GM18951 (cell line): ENCODE measurements around the gene KLHDC1.
"Not testable (repeated sequence)": the region's sequence is repeated elsewhere in the genome, so short reads cannot be mapped to it uniquely, and the experiment has no call there.

Experiments used
- POLR2A ChIP-seq: IDR thresholded peaks from 4 replicates; pipeline ENCODE4 v1.6.1; 2011; ENCODE audit warnings: mild to moderate bottlenecking; ENCODE audit not compliant: insufficient read length, insufficient read depth; ENCODE audit errors: extremely low read depth
- in situ Hi-C: fragments of 300-500 bp; cut with MboI; formaldehyde crosslinking; loops from one replicate; pipeline ENCODE4 v1.12.0; 2022; ENCODE audit warnings: low sequenced_read_pairs, mixed read lengths, inconsistent platforms; ENCODE audit not compliant: unreplicated experiment

Gene KLHDC1

DNA sequence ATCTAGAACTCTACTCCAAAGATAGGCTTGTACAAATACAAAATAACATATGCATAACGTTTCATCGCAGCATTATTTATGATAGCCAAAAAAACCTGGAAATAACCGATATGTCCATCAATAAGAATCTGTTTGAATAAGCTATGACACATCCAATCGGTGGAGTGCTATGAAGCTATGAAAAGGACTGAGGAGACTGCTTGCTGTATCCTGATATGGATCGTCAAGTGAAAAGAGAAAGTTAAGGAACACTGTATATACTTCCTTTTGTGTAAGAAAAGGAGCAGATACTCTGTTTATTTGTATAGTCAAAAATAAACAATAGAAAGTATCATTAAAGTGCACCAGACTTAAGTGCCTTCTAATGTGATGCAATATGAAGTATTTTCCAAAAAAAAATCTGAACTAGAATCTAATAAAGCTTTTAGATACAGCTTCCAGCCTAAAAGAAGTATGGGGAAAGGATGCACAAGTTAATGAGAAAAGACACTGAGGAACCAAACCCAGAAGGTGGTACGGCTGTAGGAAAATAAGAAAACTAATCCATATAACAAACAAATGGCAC lies 645 bp upstream of the KLHDC1 start:
- in situ Hi-C loops, result no loop called here
- TF ChIP-seq POLR2A, result no peak

DNA sequence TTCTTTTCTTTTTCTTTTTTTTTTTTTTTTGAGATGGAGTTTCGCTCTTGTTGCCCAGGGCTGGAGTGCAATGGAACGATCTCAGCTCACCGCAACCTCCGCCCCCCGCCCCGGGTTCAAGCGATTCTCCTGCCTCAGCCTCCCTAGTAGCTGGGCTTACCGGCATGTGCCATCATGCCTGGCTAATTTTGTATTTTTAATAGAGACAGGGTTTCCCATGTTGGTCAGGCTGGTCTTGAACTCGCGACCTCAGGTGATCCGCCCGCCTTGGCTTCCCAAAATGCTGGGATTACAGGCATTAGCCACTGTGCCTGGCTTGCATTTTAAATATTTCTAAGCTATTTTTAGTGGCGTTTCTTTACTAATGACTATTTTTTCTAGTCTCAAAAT lies 810 bp downstream of the KLHDC1 start:
- in situ Hi-C loops, result not testable (repeated sequence)

DNA sequence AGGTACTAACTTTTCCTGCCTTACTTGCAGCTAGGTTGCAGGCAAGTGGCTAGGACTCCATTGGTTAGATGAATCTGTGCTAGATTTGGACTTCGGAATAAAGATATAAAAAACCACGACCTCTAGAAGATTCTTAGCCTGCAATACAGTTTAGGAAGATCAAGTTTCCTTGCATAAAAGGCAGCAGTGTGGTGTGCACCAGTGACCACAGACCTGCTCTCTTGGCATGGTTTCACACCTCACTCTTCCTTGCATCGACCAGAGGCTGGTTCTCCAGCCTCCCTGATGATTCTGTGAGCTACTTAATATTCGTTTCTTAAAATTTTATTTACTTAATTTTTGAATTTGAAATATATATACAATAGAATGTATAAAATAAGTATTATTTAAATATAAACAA lies 9.8 kb downstream of the KLHDC1 start:
- in situ Hi-C loops, result no loop called here
- no peak for TF ChIP-seq POLR2A

DNA sequence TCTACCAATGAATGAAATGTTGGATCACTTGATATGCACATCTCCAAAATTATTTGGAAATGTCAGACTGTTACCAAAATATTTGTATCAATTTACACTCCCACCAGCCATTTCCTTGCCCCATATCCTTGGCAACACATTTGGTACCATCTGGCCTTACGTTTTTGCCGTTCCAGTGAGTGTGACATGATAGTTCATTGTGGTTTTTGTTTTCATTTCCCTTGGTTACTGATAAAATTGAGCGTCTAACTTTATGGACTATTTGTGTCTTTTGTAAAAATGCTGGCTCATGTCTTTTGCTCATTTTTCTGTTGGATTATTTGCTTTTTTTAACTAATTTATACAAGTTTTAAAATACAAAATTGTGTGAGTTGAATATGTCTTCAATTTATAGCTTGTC lies 11.0 kb downstream of the KLHDC1 start:
- in situ Hi-C loops, result no loop called here

DNA sequence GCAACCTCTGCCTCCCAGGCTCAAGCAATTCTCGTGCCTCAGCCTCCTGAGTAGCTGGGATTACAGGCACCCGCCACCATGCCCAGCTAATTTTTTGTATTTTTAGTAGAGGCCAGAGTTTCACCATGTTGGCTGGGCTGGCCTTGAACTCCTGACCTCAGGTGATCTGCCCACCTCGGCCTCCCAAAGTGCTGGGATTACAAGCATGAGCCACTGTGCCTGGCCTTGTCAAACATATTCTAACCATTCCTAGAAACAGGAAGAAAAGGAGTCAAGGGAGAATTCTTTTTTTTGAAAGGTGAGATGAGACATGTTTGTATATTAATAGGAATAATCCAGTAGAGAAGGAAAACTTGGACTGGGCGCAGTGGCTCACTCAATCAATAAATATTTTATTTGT lies 11.6 kb downstream of the KLHDC1 start:
- in situ Hi-C loops, result not testable (repeated sequence)

More for the DNA sequence above, 11.0 kb downstream of the KLHDC1 start:
- no peak for TF ChIP-seq POLR2A

DNA sequence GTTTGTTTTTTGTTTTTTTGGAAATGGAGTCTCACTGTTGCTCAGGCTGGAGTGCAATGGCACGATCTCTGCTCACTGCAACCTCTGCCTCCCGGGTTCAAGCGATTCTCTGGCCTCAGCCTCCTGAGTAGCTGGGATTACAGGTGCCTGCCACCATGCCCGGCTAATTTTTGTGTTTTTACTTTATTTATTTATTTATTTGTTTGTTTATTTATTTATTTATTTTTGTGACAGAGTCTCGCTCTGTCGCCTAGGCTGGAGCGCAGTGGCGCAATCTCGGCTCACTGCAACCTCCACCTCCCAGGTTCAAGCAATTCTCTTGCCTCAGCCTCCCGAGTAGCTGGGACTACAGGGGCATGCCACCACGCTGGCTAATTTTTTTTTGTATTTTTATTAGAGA lies 18.1 kb downstream of the KLHDC1 start:
- in situ Hi-C loops, result not testable (repeated sequence)

DNA sequence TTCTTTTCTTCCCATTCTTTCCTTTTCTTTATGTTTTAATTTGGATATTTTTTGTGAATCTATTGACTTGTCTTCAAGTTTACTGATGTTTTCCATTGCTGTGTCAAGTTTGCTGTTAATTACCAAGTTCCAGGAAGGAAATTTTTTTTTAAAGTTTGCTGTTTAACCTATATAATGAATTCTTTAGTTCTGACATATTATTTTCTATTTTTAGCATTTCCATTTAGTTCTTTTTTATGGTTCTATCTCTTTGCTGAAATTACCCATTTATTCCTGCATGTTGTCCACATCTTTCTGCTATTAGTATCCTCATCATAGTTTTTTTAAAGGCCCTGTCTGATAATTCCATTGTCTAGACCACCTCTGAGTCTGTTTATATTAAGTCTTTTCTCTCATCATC lies 27.8 kb downstream of the KLHDC1 start:
- in situ Hi-C loops, result no loop called here
- TF ChIP-seq POLR2A, result no peak

DNA sequence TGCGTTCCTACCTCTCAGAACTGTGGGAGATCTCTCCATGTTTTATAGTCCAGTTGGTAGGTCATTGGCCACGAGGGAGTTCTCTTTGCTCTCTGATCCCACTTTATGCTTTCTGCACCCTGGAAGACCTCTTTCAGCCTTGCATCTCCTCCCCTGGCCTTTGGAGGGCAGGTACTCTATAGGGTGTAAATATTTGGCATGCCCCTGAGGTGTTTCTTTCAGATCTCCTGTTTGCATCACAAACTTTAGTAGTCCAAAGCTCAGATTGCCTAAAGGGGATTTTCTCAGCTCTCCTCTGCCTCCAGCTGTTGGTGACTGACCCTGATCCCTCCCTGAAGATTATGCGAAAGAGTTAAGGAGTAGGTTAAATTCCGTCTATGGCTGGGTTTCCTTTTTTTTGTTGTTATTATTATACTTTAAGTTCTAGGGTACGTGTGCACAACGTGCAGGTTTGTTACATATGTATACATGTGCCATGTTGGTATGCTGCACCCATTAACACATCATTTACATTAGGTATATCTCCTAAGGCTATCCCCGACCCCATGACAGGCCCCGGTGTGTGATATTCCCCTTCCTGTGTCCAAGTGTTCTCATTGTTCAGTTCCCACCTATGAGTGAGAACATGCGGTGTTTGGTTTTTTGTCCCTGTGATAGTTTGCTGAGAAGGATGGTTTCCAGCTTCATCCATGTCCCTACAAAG lies 29.0 kb downstream of the KLHDC1 start:
- in situ Hi-C loops, result not testable (repeated sequence)

DNA sequence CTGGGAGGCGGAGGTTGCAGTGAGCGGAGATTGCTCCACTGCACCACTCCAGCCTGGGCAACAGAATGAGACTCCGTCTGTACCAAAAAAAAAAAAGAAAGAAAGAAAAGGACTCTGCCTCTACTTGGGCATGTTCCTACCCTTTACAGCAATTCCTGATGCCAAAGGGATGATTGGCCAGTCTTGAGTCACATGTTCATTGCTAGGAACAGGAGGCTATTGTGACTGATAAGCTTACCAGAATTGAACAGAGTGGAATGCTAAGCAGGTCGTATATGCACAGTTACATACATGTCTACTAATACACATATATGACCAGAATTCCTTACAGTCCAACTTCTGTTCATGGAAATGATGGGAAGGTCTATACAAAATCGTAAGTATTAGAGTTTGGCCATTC lies 34.3 kb downstream of the KLHDC1 start:
- in situ Hi-C loops, result no loop called here
- no peak for TF ChIP-seq POLR2A

DNA sequence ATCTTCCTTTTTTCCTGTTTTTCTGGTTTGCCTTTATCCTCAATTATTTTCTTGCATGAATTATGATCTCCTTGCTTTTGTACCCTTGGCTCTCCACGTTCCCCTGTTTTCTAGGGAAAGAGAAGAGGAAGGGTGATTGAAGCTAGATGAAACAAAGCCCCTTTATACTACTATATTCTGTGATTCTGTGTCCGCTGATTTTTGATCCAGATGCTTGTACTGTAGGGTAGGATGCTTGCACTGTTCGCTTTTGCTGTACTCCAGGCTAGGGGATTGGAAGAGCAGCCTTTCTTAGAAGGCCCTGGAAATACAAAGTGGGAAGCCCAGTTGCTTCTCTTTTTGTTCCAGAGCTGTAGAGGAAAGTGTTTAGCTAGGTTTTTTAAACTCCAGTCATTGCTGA lies 40.0 kb downstream of the KLHDC1 start:
- in situ Hi-C loops, result no loop called here

DNA sequence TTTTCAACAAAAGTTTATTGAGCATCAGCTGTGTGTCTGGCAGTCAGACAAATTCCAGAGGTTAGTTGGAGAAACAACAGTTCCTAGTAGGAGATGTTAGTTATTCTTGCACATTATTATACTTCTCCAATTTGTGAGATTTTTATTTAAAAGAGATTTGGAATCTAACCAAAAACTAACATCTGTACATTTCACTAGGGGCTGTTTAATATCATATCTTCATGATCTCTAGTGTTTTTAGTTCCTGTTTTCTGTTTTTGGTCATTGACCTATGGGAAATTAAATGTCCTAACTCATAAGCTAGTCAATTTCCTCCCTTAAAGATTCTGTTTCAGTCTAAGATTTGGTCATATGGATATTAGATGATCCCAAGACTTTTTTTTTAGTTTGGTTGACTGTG lies 40.9 kb downstream of the KLHDC1 start:
- no peak for TF ChIP-seq POLR2A
- in situ Hi-C loops, result no loop called here

More for the DNA sequence above, 40.0 kb downstream of the KLHDC1 start:
- TF ChIP-seq POLR2A, result no peak

DNA sequence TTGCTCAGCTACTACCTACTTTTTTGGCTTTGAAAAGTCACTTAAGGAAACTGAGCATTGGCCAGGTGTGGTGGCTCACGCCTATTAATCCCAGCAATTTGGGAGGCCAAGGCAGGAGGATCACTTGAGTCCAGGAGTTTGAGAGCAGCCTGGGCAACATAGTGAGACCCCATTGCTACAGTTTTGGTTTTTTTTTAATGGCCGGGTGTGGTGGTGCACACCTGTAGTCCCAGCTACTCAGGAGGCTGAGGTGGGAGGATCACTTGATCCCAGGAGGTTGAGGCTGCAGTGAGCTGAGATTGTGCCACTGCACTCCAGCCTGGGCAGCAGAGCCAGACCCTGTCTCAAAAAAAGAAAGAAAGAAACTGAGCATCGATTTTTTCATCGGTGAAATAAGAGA lies 42.7 kb downstream of the KLHDC1 start:
- in situ Hi-C loops, result not testable (repeated sequence)

DNA sequence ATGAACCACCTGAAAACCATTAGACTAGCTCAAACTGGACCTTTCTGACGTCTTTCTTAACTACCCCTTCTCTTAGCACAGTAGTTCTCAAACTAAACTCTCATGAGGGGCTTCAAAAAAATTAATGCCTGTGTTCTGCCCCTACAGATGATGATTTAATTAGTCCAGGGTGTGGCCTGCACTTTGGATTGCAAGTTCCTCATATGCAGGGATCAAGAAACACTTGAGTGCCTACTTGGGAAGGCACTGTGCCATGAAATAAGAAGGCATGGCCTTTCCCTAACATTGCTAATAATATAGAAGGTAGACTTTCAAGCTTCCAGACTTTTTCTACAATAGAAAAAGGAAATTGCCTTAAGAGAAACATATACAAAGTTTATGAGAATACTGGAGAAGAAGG lies 52.3 kb downstream of the KLHDC1 start:
- no peak for TF ChIP-seq POLR2A
- in situ Hi-C loops, result no loop called here

DNA sequence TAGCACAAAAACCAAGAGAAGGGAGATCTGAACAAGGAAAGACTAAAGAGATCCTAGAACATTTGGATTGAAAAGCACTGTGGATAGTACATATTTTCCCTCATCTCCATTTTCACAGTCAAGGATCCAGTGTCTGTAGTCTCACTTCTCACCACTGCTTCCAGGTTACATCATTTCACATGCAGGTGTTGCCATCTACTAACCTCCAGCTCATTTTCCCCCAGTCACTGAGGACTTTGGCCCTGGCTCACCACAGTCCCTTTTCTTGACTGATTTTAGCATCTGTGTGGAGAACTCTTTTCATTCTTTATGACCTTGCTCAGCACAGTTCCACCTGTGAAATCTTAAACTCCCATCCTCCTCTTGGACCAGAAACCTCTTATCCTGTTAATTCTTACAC lies 53.6 kb downstream of the KLHDC1 start:
- in situ Hi-C loops, result not testable (repeated sequence)

DNA sequence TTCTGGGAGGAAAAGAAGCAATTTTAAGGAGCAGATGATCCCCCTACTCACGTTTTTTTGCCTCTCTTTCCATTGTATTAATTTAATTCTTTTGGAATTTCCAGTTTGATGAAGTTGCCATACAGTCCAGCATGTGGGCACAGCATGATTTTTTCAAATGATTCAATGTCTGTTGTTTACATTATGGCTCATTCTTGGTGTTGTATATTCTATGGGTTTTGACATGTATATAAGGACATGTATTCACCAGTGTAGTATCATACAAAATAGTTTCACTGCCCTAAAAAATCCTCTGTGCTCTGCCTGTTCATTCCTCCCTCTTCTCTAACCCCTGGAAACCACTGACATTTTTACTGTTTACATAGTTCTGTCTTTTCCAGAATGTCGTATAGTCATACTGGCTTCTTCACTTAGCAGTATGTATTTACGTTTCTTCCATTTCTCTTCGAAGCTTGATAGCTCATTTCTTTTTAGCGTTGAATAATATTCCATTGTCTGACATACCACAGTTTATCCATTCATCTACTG lies 61.7 kb downstream of the KLHDC1 start:
- TF ChIP-seq POLR2A, result no peak
- in situ Hi-C loops, result no loop called here

DNA sequence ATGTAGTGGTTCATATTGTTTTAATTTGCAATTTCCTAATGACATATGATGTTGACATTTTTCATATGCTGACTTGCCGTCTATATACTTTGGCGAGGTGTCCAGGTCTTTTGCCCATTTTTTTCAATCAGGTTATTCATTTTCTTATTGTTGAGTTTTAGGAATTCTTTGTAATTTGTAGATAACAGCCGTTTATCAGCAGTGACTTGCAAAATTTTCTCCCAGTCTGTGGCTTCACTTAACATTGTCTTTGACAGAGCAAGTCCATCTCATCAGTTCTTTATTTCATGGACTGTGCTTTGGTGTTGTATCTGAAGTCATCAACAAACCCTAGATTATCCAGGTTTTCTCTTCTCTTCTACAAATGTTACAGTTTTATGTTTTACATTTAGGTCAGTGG lies 62.5 kb downstream of the KLHDC1 start:
- TF ChIP-seq POLR2A, result no peak
- in situ Hi-C loops, result no loop called here
